Heart left ventricle (tissue), 13 donors: ENCODE data around the gene FXR2.

ENCODE experiments used
- CTCF ChIP-seq, 12 donors: fragments of 200-600 bp; sonication (generic) in 4 of 12; IDR thresholded peaks; one replicate each; pipeline versions ENCODE4 v1.5.0 to v1.8.0; 2018 to 2022; ENCODE audit warnings: antibody characterized with exemption in 12 of 12, mild to moderate bottlenecking in 5 of 12
- POLR2A ChIP-seq, 2 donors: fragments of 450-650 bp; IDR thresholded peaks; one replicate each; pipeline ENCODE4 v1.6.1; 2017; ENCODE audit warnings: antibody characterized with exemption in 2 of 2, mild to moderate bottlenecking in 2 of 2, moderate library complexity in 2 of 2
- donor health status: ischemic (EF 13 %, LVEDD 7.1; RV severe dilation, severe dysfunction).
- donor health status: DM: no; HTN: yes; CAD: no.
- donor health status: DM: no; HTN: no; CAD: no.
- donor health status: ischemic (EF 25% LVEDD 6.9; RV normal size, moderate dysfunction).
- donor health status: ischemic (EF 25% LVEDD 5.7; RV mildly dilated, moderate dysfunction).
- donor health status: ischemic (EF 35%, LVEDD 5.7; RV mildly dilated, moderate dysfunction).
- donor health status: nonischemic (EF 11% LVEDD 7.7; RV severe dilation, severe dysfunction).
- donor health status: DM: yes; HTN: yes; CAD: no.
- donor health status: PGD.
- donor health status: ischemic (EF 29% LVEDD 5.4; RV normal size, mild dysfunction).
- donor health status: nonischemic (EF 23%, LVEDD 6.1; RV moderate dilation, normal function).

- no peak for TF ChIP-seq CTCF (IDR thresholded peaks at IDR 0.05)
- TF ChIP-seq POLR2A (IDR thresholded peaks at IDR 0.05) = no peak
These were observed 64.4 kb downstream of the FXR2 start for GRCh38 chr17:7550344-7550743.
